ENCODE measurements around the gene C1R.
"Not testable (repeated sequence)": the region's sequence is repeated elsewhere in the genome, so short reads cannot be mapped to it uniquely, and the experiment has no call there.

C1R gene

GRCh38 chr12:7067096-7067495 is 25.1 kb downstream of the C1R start:
- no peak for DNase-seq (ENCODE audit: low spot score)

GRCh38 chr12:7066596-7066995 is 25.6 kb downstream of the C1R start:
- DNase-seq (ENCODE audit: low spot score) = no peak

- DNase-seq (ENCODE audit: low spot score) = no peak
Observed at GRCh38 chr12:7065073-7065623, 27.1 kb downstream of the C1R start.

- no peak for DNase-seq (ENCODE audit: low spot score)
Observed at GRCh38 chr12:7064516-7064915, 27.7 kb downstream of the C1R start.

- DNase-seq (ENCODE audit: low spot score) = no peak
Observed at GRCh38 chr12:7061596-7061995, 30.6 kb downstream of the C1R start.

- DNase-seq (ENCODE audit: low spot score) = no peak
Observed at GRCh38 chr12:7061138-7061537, 31.1 kb downstream of the C1R start.

- no peak for DNase-seq (ENCODE audit: low spot score)
Observed at GRCh38 chr12:7060353-7060954, 31.8 kb downstream of the C1R start, which contains the start of gene C1S. C1S (plus strand) TSS chr12:7060718; CDS start chr12:7061913, 1,195 bp downstream.

- no peak for DNase-seq (ENCODE audit: low spot score)
Observed at GRCh38 chr12:7059780-7060179, 32.5 kb downstream of the C1R start.

- DNase-seq (ENCODE audit: low spot score) = no peak
Observed at GRCh38 chr12:7058850-7059395, 33.3 kb downstream of the C1R start.

GRCh38 chr12:7058163-7058845 is 33.9 kb downstream of the C1R start:
- no peak for DNase-seq (ENCODE audit: low spot score)

- DNase-seq (ENCODE audit: low spot score) = not testable (repeated sequence)
Observed at GRCh38 chr12:7055736-7056135, 36.5 kb downstream of the C1R start.

GRCh38 chr12:7054925-7055324 is 37.3 kb downstream of the C1R start:
- DNase-seq (ENCODE audit: low spot score) = no peak

GRCh38 chr12:7049973-7050372 is 42.3 kb downstream of the C1R start:
- DNase-seq (ENCODE audit: low spot score) = not testable (repeated sequence)

GRCh38 chr12:7049445-7049951 is 42.7 kb downstream of the C1R start:
- DNase-seq (ENCODE audit: low spot score) = not testable (repeated sequence)

- no peak for DNase-seq (ENCODE audit: low spot score)
Observed at GRCh38 chr12:7047306-7047705, 44.9 kb downstream of the C1R start.

GRCh38 chr12:7046383-7047105 is 45.7 kb downstream of the C1R start:
- no peak for DNase-seq (ENCODE audit: low spot score)

GRCh38 chr12:7045913-7046312 is 46.3 kb downstream of the C1R start:
- DNase-seq (ENCODE audit: low spot score) = no peak

GRCh38 chr12:7042842-7043241 is 49.4 kb downstream of the C1R start:
- DNase-seq (ENCODE audit: low spot score) = peak; percentile 19

- DNase-seq (ENCODE audit: low spot score) = no peak
Observed at GRCh38 chr12:7039403-7039802, 52.8 kb downstream of the C1R start.

GRCh38 chr12:7038591-7038990 is 53.7 kb downstream of the C1R start:
- DNase-seq (ENCODE audit: low spot score) = no peak

- DNase-seq (ENCODE audit: low spot score) = not testable (repeated sequence)
Observed at GRCh38 chr12:7037411-7037810, 54.8 kb downstream of the C1R start.

- DNase-seq (ENCODE audit: low spot score) = no peak
Observed at GRCh38 chr12:7035463-7035862, 56.8 kb downstream of the C1R start.

Data from CD4-positive, alpha-beta T cell treated with Interleukin-2 at 100 ng/mL for 4 hours (primary cell).